Neural cell (in vitro differentiated cells): ENCODE measurements around the gene CCDC50. TPM values are rescaled to one million over a fixed set of nuclear protein-coding genes. Genes with fewer than 3 reads are reported as not detected.

Experiments used
- H2AFZ ChIP-seq: fragments of 200-600, 300-800 bp; sonication (generic), shearing (Covaris generic); 2 replicates; pipeline ENCODE4 v1.6.0; 2014; ENCODE audit warnings: low read depth, mild to moderate bottlenecking, antibody characterized with exemption, low read length, moderate library complexity
- H3F3A ChIP-seq: fragments of 200-600 bp; shearing (Covaris generic); 2 replicates; pipeline ENCODE4 v1.6.1; 2016; ENCODE audit warnings: mild to moderate bottlenecking, moderate library complexity, mixed read lengths, antibody characterized with exemption, low read length; ENCODE audit not compliant: insufficient read depth, poor library complexity, severe bottlenecking
- H3K27ac ChIP-seq: fragments of 200-600, 300-800 bp; sonication (generic), shearing (Covaris generic); 2 replicates; pipeline ENCODE4 v1.5.1; 2014; ENCODE audit warnings: mild to moderate bottlenecking, low read length, moderate library complexity
- H3K27me3 ChIP-seq: fragments of 300-800, 200-600 bp; sonication (generic), shearing (Covaris generic); 2 replicates; pipeline ENCODE4 v1.6.0; 2014; ENCODE audit warnings: mild to moderate bottlenecking, low read depth, low read length, moderate library complexity; ENCODE audit not compliant: insufficient read depth
- H3K36me3 ChIP-seq: fragments of 300-800, 200-600 bp; sonication (generic), shearing (Covaris generic); 2 replicates; pipeline ENCODE4 v1.5.1; 2014; ENCODE audit warnings: mild to moderate bottlenecking, antibody characterized with exemption, low read length, moderate library complexity; ENCODE audit not compliant: insufficient read depth
- H3K4me2 ChIP-seq: fragments of 300-800, 200-600 bp; sonication (generic), shearing (Covaris generic); 2 replicates; pipeline ENCODE4 v1.6.0; 2014; ENCODE audit warnings: mild to moderate bottlenecking, low read length
- H3K4me3 ChIP-seq: fragments of 300-800, 200-600 bp; sonication (generic), shearing (Covaris generic); 2 replicates; pipeline ENCODE4 v1.5.1; 2014; ENCODE audit warnings: mild to moderate bottlenecking, low read length, moderate library complexity
- H3K79me2 ChIP-seq: fragments of 200-600 bp; shearing (Covaris generic); replicated peaks from 2 replicates; pipeline ENCODE4 v1.6.0; 2014; ENCODE audit warnings: mild to moderate bottlenecking, low read length, moderate library complexity; ENCODE audit not compliant: insufficient read depth
- H3K9ac ChIP-seq: fragments of 300-800, 200-600 bp; sonication (generic), shearing (Covaris generic); 2 replicates; pipeline ENCODE4 v1.6.1; 2016; ENCODE audit warnings: mild to moderate bottlenecking, low read length, mixed read lengths
- H3K9me2 ChIP-seq: fragments of 200-600 bp; shearing (Covaris generic); 2 replicates; pipeline ENCODE4 v1.6.1; 2016; ENCODE audit warnings: mild to moderate bottlenecking, low read length, mixed read lengths; ENCODE audit not compliant: insufficient read depth
- H3K9me3 ChIP-seq: fragments of 200-600, 300-800 bp; sonication (generic), shearing (Covaris generic); 2 replicates; pipeline ENCODE4 v1.6.1; 2016; ENCODE audit warnings: mild to moderate bottlenecking, mixed run types, low read length, moderate library complexity, mixed read lengths
- H4K20me1 ChIP-seq: fragments of 200-600 bp; shearing (Covaris generic); 2 replicates; pipeline ENCODE4 v1.6.1; 2016; ENCODE audit warnings: mild to moderate bottlenecking, mixed run types; ENCODE audit not compliant: insufficient read depth
- EP300 ChIP-seq: fragments of 450-650 bp; conservative IDR thresholded peaks from 2 replicates; pipeline ENCODE4 v1.6.1; 2014; ENCODE audit warnings: antibody characterized with exemption, mild to moderate bottlenecking, moderate library complexity; ENCODE audit not compliant: poor library complexity, severe bottlenecking
- EZH2 ChIP-seq: fragments of 200-600, 300-800 bp; shearing (Covaris generic), sonication (generic); IDR thresholded peaks from 2 replicates; pipeline ENCODE4 v1.6.1; 2014; ENCODE audit warnings: antibody characterized with exemption, low read length, borderline replicate concordance, mild to moderate bottlenecking; ENCODE audit not compliant: insufficient read depth, poor library complexity, severe bottlenecking
- MXI1 ChIP-seq: fragments of 450-650 bp; conservative IDR thresholded peaks from 2 replicates; pipeline ENCODE4 v1.6.1; 2014; ENCODE audit warnings: antibody characterized with exemption, mild to moderate bottlenecking; ENCODE audit not compliant: poor library complexity, severe bottlenecking
- POLR2AphosphoS5 ChIP-seq: IDR thresholded peaks from 2 replicates; pipeline ENCODE4 v1.6.1; 2012
- RAD21 ChIP-seq: fragments of 450-650 bp; conservative IDR thresholded peaks from 2 replicates; pipeline ENCODE4 v1.6.1; 2014; ENCODE audit warnings: antibody characterized with exemption, mild to moderate bottlenecking, moderate library complexity
- REST ChIP-seq: IDR thresholded peaks from 2 replicates; pipeline ENCODE4 v1.6.1; 2012; ENCODE audit warnings: borderline replicate concordance
- SMC3 ChIP-seq: fragments of 450-650 bp; conservative IDR thresholded peaks from 2 replicates; pipeline ENCODE4 v1.6.1; 2014; ENCODE audit warnings: antibody characterized with exemption, mild to moderate bottlenecking, moderate library complexity; ENCODE audit not compliant: poor library complexity
- TAF1 ChIP-seq: IDR thresholded peaks from 2 replicates; pipeline ENCODE4 v1.6.1; 2012; ENCODE audit warnings: low read depth
- polyA plus RNA-seq: library from polyadenylated mRNA; depleted of rRNA; stranded (reverse); fragments of >200 nt; gene quantifications from 2 replicates; pipeline ENCODE4 v1.2.3, GENCODE V29; 2014
- TF ChIP-seq, protein P1 (sequence below): fragments of 450-650 bp; IDR thresholded peaks from 2 replicates; pipeline ENCODE4 v1.5.1; 2014; ENCODE audit warnings: antibody characterized with exemption, mild to moderate bottlenecking, moderate library complexity; ENCODE audit not compliant: poor library complexity, severe bottlenecking

Gene CCDC50
- polyA plus RNA-seq, 1 donor from 2014 or later, result 58.2 TPM

GRCh38 chr3:191444569-191444968 lies 115.4 kb downstream of the CCDC50 start:
- H4K20me1 ChIP-seq, result no peaks in the 10 kb centered on the region
- H3K4me2 ChIP-seq, result no peak overlapping the region
- H3K79me2 ChIP-seq, result no peaks in the 10 kb centered on the region
- H3K27ac ChIP-seq, result no peak overlapping the region
- no peaks in the 10 kb centered on the region for H3F3A ChIP-seq
- no peak overlapping the region for H2AFZ ChIP-seq
- no peaks in the 10 kb centered on the region for H3K36me3 ChIP-seq
- TF ChIP-seq SMC3 (no peak), EP300 (no peak), EZH2 (no peak), REST (no peak), RAD21 (no peak), MXI1 (no peak), TAF1 (no peak), POLR2AphosphoS5 (no peak)
- TF ChIP-seq, protein P1, sequence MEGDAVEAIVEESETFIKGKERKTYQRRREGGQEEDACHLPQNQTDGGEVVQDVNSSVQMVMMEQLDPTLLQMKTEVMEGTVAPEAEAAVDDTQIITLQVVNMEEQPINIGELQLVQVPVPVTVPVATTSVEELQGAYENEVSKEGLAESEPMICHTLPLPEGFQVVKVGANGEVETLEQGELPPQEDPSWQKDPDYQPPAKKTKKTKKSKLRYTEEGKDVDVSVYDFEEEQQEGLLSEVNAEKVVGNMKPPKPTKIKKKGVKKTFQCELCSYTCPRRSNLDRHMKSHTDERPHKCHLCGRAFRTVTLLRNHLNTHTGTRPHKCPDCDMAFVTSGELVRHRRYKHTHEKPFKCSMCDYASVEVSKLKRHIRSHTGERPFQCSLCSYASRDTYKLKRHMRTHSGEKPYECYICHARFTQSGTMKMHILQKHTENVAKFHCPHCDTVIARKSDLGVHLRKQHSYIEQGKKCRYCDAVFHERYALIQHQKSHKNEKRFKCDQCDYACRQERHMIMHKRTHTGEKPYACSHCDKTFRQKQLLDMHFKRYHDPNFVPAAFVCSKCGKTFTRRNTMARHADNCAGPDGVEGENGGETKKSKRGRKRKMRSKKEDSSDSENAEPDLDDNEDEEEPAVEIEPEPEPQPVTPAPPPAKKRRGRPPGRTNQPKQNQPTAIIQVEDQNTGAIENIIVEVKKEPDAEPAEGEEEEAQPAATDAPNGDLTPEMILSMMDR, result no peak
- H3K27me3 ChIP-seq, result no peaks in the 10 kb centered on the region
- no peak overlapping the region for H3K4me3 ChIP-seq
- no peak overlapping the region for H3K9ac ChIP-seq
- H3K9me2 ChIP-seq, result no peaks in the 10 kb centered on the region
- no peaks in the 10 kb centered on the region for H3K9me3 ChIP-seq

Other genes starting within 250 kb of the CCDC50 start
- gene OSTN, start 130.2 kb upstream of the CCDC50 start, polyA plus RNA-seq, result 0.17 TPM in 1 of 2 replicates, not detected in the other
- 0.46 TPM in 1 of 2 replicates, not detected in the other for gene UTS2B, start 1.1 kb downstream of the CCDC50 start, polyA plus RNA-seq
- gene PYDC2, start 131.8 kb downstream of the CCDC50 start, polyA plus RNA-seq, result not detected in 2 replicates